Vagina (tissue), 2 donors: ENCODE data around the gene LIAS. TPM values are rescaled to one million over a fixed set of nuclear protein-coding genes. Genes with fewer than 3 reads are reported as not detected.

ENCODE experiments used
- DNase-seq, 2 donors: peaks; one replicate each; pipeline ENCODE4 v3.0.0-alpha.2; 2017; ENCODE audit errors: extremely low spot score in 2 of 2
- H3K27ac ChIP-seq: fragments of 200-600 bp; sonication (generic); one replicate; pipeline ENCODE4 v1.5.1; 2019
- H3K27me3 ChIP-seq: fragments of 200-600 bp; sonication (generic); one replicate; pipeline ENCODE4 v1.5.1; 2019
- H3K36me3 ChIP-seq, 2 donors: fragments of 200-600 bp; sonication (generic); one replicate each; pipeline ENCODE4 v1.5.1; 2017 to 2019
- H3K4me1 ChIP-seq: fragments of 200-600 bp; sonication (generic); one replicate; pipeline ENCODE4 v1.5.1; 2019
- H3K4me3 ChIP-seq, 2 donors: fragments of 200-600 bp; sonication (generic); 1 replicate in 1 of 2; 2 replicates in 1 of 2; pipeline ENCODE4 v1.5.1; 2016 to 2019
- H3K9me3 ChIP-seq: fragments of 200-600 bp; sonication (generic); one replicate; pipeline ENCODE4 v1.5.1; 2019
- POLR2A ChIP-seq, 2 donors: fragments of 450-650 bp; IDR thresholded peaks; one replicate each; pipeline ENCODE4 v1.6.1; 2017; ENCODE audit warnings: antibody characterized with exemption in 2 of 2, mild to moderate bottlenecking in 2 of 2, moderate library complexity in 2 of 2
- POLR2AphosphoS5 ChIP-seq, 2 donors: sonication (generic); formaldehyde crosslinking; IDR thresholded peaks; one replicate each; pipeline ENCODE4 v1.9.0; 2017; ENCODE audit warnings: antibody characterized with exemption in 2 of 2, mild to moderate bottlenecking in 2 of 2, low read depth in 1 of 2; ENCODE audit not compliant: insufficient read depth in 1 of 2
- intact Hi-C: fragments of 100-400 bp; cut with DNase I; formaldehyde crosslinking; loops from one replicate; pipeline ENCODE4 v1.15.1; 2023
- total RNA-seq: library from RNA; depleted of rRNA; stranded (reverse); fragments of >200 nt; gene quantifications from one replicate; pipeline ENCODE4 v1.2.3, GENCODE V29; 2016
- TF ChIP-seq, protein P1 (sequence below), 3 experiments: fragments of 450-650 bp in 2 of 3; fragments of 200-600 bp in 1 of 3; sonication (generic) in 1 of 3; IDR thresholded peaks; one replicate each; pipeline ENCODE4 v1.5.1; 2017 to 2019; ENCODE audit warnings: antibody characterized with exemption in 3 of 3, mild to moderate bottlenecking in 2 of 3, moderate library complexity in 2 of 3

The LIAS gene
- total RNA-seq, 1 donor from 2014 or later, result 10.1 TPM

DNA sequence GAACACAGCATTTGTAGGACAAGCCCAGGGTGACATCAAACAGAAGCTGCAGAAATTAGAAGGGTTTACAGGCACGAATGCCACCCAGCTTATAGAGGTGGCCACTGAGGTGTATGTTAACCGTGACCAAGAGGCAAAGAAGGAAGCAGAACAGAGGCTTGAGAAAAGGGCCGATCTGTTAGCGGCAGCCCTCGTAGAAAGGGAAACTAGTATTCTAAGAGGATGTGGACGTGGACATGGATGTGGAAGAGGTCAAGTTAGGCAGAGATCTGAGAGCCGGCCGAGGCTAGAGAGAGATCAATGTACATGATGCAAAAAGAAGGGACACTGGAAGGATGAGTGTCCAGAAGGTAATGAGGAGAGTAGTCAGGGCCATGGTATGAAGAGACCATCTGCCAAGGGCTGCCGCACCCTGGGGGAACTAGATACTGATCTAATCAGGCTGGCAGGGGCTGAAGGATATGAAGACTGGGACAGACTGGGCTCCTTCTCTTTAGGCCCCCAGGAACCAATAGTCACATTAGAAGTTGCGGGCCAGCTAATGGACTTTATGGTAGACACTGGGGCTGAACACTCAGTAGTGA is 27.5 kb downstream of the LIAS start:
- intact Hi-C loops, result no loop called here
- no peaks in the 10 kb centered on the region for H3K27me3 ChIP-seq
- no peaks in the 10 kb centered on the region for H3K4me1 ChIP-seq
- no peak overlapping the region for H3K27ac ChIP-seq
- TF ChIP-seq POLR2AphosphoS5 (IDR thresholded peaks at IDR 0.05; ENCODE audit: insufficient read depth in 1 of 2, low read depth in 1 of 2) (no peak), POLR2A (IDR thresholded peaks at IDR 0.05) (no peak)
- TF ChIP-seq, protein P1, sequence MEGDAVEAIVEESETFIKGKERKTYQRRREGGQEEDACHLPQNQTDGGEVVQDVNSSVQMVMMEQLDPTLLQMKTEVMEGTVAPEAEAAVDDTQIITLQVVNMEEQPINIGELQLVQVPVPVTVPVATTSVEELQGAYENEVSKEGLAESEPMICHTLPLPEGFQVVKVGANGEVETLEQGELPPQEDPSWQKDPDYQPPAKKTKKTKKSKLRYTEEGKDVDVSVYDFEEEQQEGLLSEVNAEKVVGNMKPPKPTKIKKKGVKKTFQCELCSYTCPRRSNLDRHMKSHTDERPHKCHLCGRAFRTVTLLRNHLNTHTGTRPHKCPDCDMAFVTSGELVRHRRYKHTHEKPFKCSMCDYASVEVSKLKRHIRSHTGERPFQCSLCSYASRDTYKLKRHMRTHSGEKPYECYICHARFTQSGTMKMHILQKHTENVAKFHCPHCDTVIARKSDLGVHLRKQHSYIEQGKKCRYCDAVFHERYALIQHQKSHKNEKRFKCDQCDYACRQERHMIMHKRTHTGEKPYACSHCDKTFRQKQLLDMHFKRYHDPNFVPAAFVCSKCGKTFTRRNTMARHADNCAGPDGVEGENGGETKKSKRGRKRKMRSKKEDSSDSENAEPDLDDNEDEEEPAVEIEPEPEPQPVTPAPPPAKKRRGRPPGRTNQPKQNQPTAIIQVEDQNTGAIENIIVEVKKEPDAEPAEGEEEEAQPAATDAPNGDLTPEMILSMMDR (IDR thresholded peaks at IDR 0.05), result no peak
- H3K4me3 ChIP-seq, result no peak overlapping the region
- H3K36me3 ChIP-seq, result no peaks in the 10 kb centered on the region
- no peak for DNase-seq
- no peaks in the 10 kb centered on the region for H3K9me3 ChIP-seq

GRCh38 chr4:39490322-39490721 is 31.5 kb downstream of the LIAS start:
- no peaks in the 10 kb centered on the region for H3K36me3 ChIP-seq
- intact Hi-C loops, result no loop called here
- no peaks in the 10 kb centered on the region for H3K27me3 ChIP-seq
- H3K27ac ChIP-seq, result no peak overlapping the region
- no peak overlapping the region for H3K4me3 ChIP-seq
- DNase-seq, result no peak
- TF ChIP-seq, protein P1 (IDR thresholded peaks at IDR 0.05), result no peak
- H3K9me3 ChIP-seq, result no peaks in the 10 kb centered on the region
- no peaks in the 10 kb centered on the region for H3K4me1 ChIP-seq

GRCh38 chr4:39494354-39494753 is 35.5 kb downstream of the LIAS start:
- H3K4me1 ChIP-seq, result no peaks in the 10 kb centered on the region
- H3K9me3 ChIP-seq, result no peaks in the 10 kb centered on the region
- DNase-seq, result no peak
- TF ChIP-seq, protein P1 (IDR thresholded peaks at IDR 0.05), result no peak
- TF ChIP-seq POLR2AphosphoS5 (IDR thresholded peaks at IDR 0.05; ENCODE audit: insufficient read depth in 1 of 2, low read depth in 1 of 2), result no peak
- no peak overlapping the region for H3K27ac ChIP-seq
- intact Hi-C loops, result no loop called here
- no peaks in the 10 kb centered on the region for H3K27me3 ChIP-seq
- no peak overlapping the region for H3K4me3 ChIP-seq
- H3K36me3 ChIP-seq, result no peaks in the 10 kb centered on the region

DNA sequence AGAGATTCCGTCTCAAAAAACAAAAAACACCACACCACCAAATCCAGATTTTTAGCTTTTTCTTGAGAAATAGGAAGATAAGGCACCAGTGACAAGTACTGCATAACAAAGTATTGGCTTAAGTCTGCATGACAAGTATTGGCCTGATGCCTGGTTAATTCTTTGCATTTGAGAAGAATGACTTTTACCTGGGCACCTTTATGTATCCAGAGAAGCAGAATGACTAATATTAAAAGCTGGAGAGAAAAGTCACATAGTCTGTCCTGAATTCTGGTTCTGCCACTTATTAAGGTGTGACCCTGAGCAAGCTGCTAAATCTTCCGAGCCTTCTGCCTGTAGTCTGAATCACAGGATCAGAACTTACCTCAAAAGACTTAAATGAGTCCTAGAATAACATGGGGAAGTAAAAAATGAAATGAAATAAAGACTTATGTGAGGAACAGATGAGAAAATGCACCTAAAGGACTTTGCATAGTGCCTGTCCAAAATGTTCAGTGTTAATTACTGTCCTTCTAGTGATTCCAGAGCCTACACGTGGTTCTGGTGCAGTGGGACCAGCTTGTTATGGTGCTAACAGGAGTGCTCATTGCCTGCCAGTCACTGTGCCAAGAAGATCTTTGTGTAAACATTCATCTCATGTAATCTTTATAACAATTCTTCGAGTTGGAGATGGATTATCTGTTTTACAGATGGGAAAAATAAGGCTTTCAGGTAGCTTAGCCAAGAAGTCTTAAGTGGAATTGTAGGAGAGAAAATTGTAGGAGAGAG is 36.8 kb downstream of the LIAS start:
- H3K36me3 ChIP-seq, result no peaks in the 10 kb centered on the region
- no peak overlapping the region for H3K27ac ChIP-seq
- TF ChIP-seq, protein P1 (IDR thresholded peaks at IDR 0.05), result no peak
- TF ChIP-seq POLR2AphosphoS5 (IDR thresholded peaks at IDR 0.05; ENCODE audit: insufficient read depth in 1 of 2, low read depth in 1 of 2) (peak in 1 of 2 donors; percentile 39), POLR2A (IDR thresholded peaks at IDR 0.05) (no peak)
- no peaks in the 10 kb centered on the region for H3K9me3 ChIP-seq
- intact Hi-C loops, result no loop called here
- no peak overlapping the region for H3K4me3 ChIP-seq
- DNase-seq, result no peak
- no peaks in the 10 kb centered on the region for H3K4me1 ChIP-seq
- no peaks in the 10 kb centered on the region for H3K27me3 ChIP-seq
